T-helper 2 cell treated with Interferon-gamma antibody and Interleukin-4, amounts not matched to agents 100 ng/mL and 5 ng/mL, for 36 hours (primary cell): Measurements from ENCODE around the gene ZFP1. TPM values are rescaled to one million over a fixed set of nuclear protein-coding genes. Genes with fewer than 3 reads are reported as not detected.

Experiments
- intact Hi-C: fragments of 100-400 bp; cut with micrococcal nuclease; formaldehyde crosslinking; loops from one replicate; pipeline ENCODE4 v1.15.1; 2023
- total RNA-seq: library from RNA; stranded (reverse); gene quantifications from 2 replicates; pipeline ENCODE4 v1.2.3, GENCODE V29; 2022

The ZFP1 gene
- total RNA-seq, 1 donor from 2014 or later = 11.4 TPM

DNA sequence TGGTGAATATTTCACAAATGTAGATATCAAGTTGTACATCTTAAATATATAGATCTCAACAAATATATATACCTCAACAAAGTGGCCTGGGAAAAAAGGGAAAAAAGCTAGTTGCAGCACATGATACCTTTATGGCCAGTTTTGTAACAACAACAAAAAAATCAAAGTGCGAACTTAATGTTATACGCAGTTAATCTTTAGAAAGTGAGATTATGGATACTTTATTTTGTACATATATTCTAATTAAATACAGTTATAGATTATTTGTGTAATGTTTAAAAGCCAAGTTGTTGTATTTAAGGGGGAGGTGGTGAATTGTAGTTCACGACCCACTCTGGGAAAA, 385 bp upstream of the ZFP1 start:
- intact Hi-C loops = loop anchor here (1.0 to 2.0 kb wide), 8 partner anchors 37 to 499 kb away; partner anchors contain the start of genes ADAT1, CFDP1, GABARAPL2 and KARS1

DNA sequence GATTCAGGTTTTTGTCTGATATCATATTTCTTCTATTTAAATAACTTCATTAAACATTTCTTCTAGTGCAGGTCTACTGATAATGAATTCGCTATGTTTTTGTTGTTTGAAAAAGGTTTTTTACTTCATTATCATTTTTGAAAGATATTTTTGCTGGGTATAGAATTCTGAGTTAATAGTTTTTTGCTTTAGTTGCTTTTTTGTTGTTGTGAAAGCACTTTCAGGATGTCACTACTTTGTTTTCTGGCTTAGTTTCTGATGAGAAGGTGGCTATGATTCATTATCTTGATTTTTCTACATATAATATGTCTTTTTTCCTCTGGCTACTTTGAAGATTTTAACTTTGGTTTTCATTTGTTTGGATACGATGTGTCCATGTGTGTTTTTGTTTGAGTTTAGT, 3.5 kb downstream of the ZFP1 start:
- intact Hi-C loops = no loop called here

DNA sequence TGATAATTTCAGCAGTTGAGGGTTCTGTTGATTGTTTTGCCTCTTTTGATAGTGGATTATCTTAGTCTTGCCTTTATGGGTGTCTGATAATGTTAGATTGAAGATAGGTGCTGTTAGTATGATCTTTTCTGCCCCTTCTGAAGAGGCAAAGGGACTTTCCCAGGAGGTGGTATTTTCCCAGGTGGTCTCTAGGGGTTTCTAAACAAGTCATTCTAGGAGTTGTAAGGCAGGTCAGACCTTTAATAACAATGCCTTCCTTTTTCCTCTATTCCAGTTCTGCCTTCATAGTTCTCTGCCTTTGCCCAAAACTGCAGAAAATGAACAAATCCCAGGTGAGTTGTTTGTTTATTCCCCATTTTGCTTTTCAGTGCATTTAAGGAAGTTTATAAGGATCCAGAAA, 4.3 kb downstream of the ZFP1 start:
- intact Hi-C loops = no loop called here

DNA sequence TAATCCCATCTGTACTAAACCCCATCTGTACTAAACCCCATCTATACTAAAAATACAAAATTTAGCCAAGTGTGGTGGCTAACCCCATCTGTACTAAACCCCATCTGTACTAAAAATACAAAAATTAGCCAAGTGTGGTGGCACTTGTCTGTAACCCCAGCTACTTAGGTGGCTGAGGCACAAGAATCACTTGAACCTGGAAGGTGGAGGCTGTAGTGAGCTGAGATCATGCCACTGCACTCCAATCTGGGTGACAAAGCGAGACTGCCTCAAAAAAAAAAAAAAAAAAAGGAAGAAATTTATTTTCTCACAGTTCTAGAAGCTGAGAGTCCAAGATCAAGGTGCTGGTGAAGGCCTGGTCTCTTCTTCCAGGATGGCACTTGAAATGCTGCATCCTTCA, 12.1 kb downstream of the ZFP1 start:
- intact Hi-C loops = no loop called here

DNA sequence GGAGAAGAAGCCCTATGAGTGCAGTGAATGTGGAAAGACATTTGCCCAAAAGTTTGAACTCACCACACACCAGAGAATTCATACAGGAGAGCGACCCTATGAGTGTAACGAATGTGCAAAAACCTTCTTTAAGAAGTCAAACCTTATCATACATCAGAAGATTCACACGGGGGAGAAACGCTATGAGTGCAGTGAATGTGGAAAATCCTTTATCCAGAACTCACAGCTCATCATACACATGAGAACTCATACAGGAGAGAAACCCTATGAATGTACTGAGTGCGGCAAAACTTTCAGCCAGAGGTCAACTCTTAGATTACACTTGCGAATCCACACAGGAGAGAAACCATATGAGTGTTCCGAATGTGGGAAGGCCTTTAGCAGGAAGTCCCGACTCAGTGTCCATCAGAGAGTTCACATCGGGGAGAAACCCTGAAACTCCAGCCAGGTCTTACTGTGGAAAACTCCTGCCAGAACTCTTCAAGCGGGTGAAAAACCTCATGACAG, 21.6 kb downstream of the ZFP1 start:
- intact Hi-C loops = no loop called here

DNA sequence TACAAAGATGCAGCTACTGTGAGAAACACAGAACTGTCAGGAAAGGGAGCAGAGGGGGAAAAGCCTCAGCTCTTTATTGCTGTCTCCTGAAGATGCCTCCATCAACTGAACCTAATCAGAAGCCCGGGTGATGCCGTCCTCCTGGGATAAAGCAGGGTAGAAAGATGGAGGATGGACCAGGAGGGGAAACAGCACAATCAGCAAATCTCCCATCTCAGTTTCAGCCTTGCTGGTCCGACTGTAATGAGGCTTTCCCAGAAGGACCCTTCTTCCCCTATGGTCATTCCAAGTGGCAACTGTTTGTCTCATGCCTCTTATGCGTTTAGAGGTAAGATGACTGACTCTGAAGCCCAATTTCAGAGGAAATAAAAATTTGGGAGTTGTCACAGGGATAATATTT, 24.3 kb downstream of the ZFP1 start:
- intact Hi-C loops = no loop called here

DNA sequence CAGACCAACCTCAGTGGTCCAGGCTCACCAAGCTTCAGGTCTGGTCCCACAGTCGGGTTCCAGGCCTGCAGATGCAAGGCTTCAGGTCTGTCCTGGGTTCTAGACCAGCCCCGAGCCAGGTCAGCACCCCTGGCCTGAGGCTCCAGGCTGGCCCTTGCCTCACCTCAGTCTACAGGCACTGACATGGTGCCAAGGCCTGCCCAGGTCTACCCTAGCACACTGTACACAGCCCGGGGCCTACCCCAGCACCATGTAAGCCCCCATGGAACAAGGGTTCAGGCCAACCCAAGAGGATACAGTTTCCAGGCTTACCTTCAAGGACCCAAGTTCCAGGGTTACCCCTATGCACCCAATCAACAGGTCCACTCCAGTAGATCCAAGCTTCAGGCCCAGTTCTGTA, 26.8 kb downstream of the ZFP1 start:
- intact Hi-C loops = no loop called here

DNA sequence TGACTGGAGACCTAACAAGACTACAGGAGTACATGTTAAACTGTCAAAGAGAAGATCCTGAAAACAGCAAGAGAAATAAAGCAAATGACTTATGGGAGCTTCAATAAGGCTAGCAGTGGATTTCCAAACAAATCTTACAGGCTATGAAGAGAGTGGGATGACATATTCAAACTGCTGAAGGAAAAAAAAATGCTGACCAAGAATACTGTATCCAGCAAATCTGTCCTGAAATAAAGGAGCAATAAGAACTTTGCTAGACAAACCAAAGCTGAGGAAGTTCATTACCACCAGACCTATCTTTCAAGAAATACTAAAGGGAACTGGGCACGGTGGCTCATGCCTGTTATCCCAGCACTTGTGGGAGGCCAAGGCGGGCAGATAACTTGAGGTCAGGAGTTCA, 28.6 kb downstream of the ZFP1 start:
- intact Hi-C loops = no loop called here

DNA sequence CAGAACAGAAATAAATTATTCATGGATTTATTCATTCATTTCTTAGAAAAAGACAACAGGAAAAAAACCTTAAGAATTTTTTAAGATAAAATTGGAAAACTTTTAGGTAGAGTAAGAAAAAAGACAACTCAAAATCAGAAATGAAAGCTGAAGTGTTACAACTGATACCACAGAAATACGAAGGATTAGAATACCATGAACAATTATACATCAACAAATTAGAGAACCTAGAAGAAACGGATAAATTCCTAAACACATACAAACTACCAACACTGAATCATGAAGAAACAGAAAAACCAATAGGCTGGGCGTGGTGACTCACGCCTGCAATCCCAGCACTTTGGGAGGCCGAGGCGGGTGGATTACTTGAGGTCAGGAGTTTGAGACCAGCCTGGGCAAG, 30.9 kb downstream of the ZFP1 start:
- intact Hi-C loops = no loop called here

DNA sequence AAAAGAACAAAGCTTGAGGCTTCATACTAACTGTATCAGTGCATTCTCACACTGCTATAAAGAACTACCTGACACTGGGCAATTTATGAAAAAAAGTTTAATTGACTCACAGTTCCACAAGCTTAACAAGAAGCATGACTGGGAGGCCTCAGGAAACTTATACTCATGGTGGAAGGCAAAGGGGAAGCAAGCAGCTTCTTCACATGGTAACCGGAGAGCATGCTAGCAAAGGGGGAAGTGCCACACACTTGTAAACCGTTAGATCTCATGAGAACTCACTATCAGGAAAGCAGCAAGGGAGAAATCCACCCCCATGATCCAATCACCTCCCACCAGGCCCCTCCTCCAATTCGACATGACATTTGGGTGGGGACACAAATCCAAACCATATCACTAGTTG, 33.3 kb downstream of the ZFP1 start:
- intact Hi-C loops = no loop called here

DNA sequence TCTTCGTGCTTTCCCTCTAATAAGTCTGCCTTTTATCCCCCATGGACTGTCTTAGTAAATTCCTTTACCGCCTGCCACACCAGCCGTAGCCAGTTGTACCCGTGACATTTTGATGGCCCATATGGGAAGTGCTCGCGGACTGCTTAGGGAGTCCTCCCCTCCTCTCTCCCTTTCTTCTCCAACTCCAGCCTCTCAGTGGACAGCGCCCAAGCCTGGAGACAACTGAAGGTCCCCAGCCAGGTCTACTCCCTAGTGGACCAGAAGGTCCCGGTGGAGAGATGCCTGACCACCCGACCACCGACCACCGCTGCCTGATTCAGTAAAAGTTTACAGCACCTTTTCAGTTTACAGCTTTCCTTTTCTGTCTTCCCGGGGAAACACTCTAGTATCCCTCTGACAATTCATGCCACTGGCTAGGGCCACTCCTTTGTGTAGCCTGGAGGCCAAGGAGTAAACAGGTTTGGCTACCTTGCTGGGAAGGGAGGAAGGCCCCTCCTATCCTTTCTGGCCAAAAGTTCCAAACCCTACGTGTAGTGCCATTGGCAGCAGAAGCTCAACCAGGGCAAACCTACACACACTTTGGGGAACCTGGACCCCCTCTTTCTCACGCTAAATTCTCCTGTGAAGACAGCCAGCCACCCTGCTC, 40.6 kb downstream of the ZFP1 start:
- intact Hi-C loops = no loop called here

DNA sequence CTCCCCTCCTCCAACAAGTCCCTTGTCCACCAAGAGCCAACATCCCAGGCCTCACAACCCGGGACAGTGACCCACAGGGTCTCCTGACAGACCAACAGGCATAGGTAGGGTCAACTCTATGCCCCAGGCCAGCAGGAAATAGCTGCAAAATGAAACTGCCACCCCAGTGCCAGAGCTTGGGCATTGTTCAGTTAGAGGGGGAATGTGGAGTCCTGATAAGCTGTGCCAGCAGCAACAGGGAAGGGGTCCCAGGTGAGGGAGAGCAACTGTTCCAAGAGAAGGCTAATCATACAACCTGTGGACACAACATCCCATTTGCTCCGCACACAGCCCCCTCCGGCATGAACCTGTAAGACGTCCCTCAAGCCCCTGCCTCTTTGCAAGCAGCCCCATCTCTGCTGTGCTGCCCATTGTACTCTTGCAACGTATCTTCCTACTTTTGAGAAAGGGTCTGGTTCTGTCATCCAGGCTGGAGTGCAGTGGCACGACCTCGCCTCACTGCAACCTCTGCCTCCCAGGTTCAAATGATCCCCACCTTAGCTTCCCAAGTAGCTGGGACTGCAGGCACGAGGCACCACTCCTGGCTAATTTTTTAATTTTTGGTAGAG, 41.4 kb downstream of the ZFP1 start:
- intact Hi-C loops = no loop called here

DNA sequence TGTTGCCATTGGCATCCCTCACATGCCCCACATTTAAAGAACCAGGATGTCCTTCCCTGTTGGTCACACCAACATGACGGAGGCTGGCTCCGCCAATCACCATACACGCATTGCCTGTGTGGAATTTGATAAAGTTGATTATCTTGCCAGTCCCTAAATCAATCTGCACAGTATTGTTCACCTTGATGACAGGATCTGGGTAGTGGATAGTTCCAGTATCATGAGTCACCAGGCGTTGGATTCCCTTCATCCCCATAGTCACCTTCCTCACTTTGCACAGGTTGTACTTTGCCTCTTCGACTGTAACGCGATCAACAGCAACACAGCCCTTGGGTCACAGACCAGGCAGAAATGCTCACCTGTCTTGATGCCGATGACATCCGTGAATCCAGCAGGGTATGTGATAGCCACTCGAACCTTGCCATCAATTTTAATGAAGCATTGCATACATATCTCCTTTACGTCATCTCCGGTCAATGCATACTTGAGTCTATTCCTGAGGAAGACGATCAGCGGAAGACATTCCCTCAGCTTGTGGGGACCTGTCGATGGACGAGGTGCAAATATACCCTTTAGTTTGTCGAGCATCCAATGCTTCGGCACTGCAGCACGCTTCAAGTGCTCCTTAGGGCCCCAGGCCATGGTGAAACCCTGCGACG, 44.4 kb downstream of the ZFP1 start:
- intact Hi-C loops = no loop called here

DNA sequence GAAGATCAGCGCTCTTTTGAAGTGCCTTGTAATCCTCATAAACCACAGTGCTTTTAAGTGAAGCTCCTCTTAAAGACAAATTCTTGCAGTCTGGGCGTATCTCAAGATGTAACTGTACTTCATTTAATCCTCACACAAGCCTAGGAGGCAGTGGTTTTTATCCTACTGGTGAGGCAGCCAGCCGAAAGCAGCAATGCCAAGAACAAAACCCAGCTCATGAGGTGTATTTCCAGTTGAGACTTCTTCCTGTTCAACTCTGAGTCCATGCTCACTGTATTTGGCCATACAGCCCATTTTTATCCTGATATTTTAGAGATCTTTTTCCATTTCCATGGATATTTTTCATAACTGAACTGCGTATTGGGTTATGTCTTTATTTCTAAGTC, 44.9 kb downstream of the ZFP1 start:
- intact Hi-C loops = no loop called here

DNA sequence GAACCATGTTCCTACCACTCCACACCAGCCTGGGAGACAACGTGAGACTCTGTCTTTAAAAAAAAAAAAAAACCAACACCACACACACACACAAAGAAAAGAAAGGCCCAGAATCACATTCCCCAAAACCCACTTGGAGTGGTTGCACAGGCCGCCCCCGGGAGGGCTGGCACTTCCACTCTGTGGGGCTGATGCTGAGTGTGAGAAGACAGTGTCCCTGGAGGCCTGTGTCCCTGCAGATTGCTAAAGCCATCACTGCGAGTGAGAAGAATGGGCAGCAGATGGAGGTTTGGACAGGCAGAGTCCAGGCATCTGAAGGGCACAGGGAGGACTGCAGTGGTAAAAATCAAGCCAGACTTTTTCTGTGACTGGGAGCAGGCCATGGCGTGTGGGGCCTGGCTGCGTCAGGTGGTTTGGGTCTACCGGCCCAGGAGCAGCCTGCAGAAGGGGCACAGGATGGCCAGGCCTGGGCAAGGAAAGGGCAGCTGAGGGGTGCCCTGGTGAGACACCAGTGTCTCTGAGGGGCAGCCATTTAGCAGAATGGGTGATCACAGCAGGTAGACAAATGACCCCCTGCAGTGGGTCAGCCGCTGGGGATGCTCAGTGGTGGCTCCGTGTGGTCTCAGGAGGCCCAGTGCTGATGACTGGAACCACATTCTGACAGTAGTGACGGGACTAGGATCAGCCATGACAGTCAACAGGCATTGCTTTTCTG, 45.6 kb downstream of the ZFP1 start:
- intact Hi-C loops = no loop called here

DNA sequence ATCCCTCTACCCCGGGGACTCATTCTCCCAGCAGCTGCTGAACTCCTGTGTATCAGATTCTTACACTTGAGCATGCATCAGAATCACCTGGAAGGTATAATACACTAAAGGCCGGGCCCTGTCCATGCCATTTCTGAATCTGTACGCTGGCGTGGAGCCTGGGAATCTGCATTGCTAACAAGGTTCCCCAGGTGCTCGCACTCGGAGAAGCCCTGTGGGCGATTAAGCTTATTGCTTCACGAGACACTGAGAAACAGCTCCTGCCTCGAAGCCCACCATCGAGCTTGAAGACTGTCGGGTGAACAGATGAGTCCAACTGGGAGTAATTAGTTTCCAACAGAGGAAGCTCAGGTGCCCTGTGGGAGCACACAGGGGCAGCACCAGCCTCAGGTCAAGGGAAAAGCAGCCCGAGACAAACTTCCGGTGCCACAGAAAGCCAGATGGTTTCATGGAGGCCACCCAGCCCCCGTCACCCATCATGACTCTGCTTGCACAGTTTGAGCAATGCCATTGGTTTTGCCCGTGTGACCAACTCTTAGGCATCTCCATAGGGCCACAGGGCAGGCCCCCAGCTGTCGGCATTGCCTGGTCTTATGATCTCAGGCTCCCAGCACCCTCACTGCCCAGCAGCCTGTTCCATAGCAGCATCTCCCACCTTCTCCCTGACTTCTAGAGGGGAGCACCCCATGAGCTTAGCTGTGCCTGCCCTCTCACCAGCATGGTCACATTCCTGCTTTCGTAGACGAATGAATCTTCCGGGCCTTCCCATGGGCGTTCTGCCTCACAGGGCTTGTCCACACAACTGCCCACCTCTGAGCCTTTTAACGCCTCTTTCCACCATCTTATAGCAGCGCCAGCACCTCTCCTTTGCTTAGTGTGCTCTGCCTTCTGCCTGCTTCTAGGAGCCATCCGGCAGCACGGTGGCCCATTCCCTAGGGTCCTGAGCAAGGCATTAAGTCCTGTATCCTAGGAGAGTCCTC, 47.8 kb downstream of the ZFP1 start:
- intact Hi-C loops = loop anchor here (5.0 kb wide), 1 partner anchor 36 kb away; no protein-coding TSS in a partner anchor

DNA sequence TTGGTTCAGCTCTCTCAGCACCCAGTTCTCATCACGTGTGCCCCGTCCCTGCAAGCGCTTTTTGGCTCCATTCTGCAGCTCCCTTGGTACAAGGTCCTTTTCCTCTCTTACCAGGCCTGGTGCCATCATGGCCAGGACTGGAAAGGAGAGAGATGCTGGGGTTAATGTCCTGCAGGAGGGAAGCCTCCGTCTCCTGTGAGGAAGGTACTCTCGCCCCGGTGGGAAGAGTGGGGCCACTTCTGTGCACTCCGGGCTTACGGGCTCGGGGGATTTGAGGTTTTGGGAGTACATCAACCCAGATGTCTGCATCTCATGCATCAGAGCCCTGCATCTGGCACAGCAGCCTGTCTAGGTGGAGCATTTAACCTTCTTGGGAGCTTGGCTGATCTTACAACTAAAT, 48.5 kb downstream of the ZFP1 start:
- intact Hi-C loops = loop anchor here (5.0 kb wide), 1 partner anchor 35 kb away; no protein-coding TSS in a partner anchor

DNA sequence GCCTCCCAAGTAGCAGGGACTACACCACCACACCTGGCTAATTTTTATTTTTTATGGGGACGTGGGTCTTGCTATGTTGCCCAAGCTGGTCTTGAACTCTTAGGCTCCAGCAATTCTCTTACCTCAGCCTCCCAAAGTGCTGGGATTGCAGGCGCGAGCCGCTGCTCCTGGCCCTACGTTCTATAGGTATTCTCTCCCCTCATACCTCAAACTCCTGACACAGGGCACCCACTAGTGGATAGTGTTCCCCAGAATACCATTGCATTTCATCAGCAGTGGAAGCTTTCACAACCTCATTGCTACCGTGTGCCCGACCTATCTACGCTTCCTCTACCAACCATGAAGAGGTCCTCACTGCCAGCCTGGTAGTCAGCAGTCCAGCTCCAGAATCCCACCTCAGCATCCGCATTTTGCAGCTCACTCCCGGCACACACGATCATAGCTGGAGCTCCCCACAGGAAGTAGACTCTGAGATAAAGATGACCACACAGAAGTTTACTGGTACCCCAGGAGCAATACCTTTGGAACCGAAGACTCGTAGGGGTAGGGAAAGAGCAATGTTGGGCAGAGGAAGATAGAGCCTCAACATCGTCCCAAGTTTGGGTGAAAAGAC, 49.3 kb downstream of the ZFP1 start:
- intact Hi-C loops = loop anchor here (2.0 to 5.0 kb wide), 2 partner anchors 35 to 267 kb away; partner anchors contain the start of gene TMEM170A

DNA sequence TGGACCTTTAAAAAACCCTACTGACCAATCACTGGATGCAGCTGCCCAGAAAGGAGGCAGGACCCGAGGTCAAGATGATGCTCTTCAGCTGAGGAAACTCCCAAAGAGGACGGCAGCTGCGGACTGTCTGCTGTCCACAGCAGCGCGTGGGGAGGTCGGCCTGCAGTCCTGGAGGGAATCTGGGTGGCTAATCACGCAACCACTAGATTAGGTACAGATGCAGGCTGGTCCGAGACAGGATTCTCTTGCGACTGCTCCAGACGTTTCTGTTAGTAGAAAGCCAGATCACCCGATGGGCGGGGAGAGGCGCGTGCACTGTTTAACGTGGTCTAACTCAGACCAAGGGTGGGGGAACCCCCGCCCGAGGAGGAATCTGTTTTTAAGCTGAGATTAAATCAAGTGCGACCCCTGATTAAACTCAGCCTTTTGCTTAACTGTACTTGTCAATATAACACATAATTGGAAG, 49.8 kb downstream of the ZFP1 start:
- intact Hi-C loops = loop anchor here (2.0 to 5.0 kb wide), 2 partner anchors 34 to 267 kb away; partner anchors contain the start of gene TMEM170A

DNA sequence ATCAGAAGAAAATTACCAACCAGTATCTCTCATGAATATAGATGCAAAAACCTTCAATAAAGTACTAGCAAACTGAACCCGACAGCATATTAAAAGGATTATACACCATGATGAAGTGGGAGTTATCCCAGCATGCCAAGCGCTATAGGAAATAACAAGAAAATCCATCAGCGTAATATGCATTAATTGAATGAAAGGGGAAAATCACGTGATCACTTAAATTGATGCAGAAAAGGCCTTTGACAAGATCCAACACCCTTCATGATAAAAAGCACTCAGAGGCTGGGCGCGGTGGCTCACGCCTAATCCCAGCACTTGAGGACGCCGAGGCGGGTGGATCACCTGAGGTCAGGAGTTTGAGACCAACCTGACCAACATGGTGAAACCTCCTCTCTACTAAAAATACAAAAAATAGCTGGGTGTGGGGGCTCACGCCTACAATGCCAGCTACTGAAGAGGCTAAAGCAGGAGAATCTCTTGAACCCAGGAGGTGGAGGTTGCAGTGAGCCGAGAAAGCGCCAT, 53.8 kb downstream of the ZFP1 start:
- intact Hi-C loops = no loop called here
